Karpas-422 (cell line): Measurements from ENCODE around the gene HOXA13. TPM values are rescaled to one million over a fixed set of nuclear protein-coding genes. Genes with fewer than 3 reads are reported as not detected.

Experiments
- DNase-seq: peaks from one replicate; pipeline ENCODE4 v3.0.0-alpha.2; 2015
- H2AFZ ChIP-seq: fragments of 200-600 bp; sonication (generic); 2 replicates; pipeline ENCODE4 v1.6.1; 2014; ENCODE audit warnings: antibody characterized with exemption, low read length, mixed read lengths
- H3K27ac ChIP-seq: fragments of 200-600 bp; sonication (generic); 2 replicates; pipeline ENCODE4 v1.5.1; 2014; ENCODE audit warnings: mild to moderate bottlenecking, low read length, moderate library complexity
- H3K27me3 ChIP-seq: fragments of 200-600 bp; sonication (generic); 2 replicates; pipeline ENCODE4 v1.6.1; 2014; ENCODE audit warnings: low read length, mixed read lengths
- H3K36me3 ChIP-seq: fragments of 200-600 bp; sonication (generic); 2 replicates; pipeline ENCODE4 v1.6.1; 2014; ENCODE audit warnings: low read length, mixed read lengths; ENCODE audit not compliant: insufficient read depth
- H3K4me1 ChIP-seq: fragments of 200-600 bp; sonication (generic); 2 replicates; pipeline ENCODE4 v1.6.1; 2014; ENCODE audit warnings: mild to moderate bottlenecking, low read length, mixed read lengths
- H3K4me2 ChIP-seq: fragments of 200-600 bp; sonication (generic); 2 replicates; pipeline ENCODE4 v1.6.1; 2014; ENCODE audit warnings: low read length, low read depth, mild to moderate bottlenecking; ENCODE audit not compliant: poor library complexity, severe bottlenecking
- H3K4me3 ChIP-seq: fragments of 200-600 bp; sonication (generic); 2 replicates; pipeline ENCODE4 v1.5.1; 2014; ENCODE audit warnings: mild to moderate bottlenecking, antibody characterized with exemption, low read length, mixed read lengths
- H3K79me2 ChIP-seq: fragments of 200-600 bp; sonication (generic); 2 replicates; pipeline ENCODE4 v1.6.1; 2014; ENCODE audit warnings: mild to moderate bottlenecking, low read length, mixed read lengths
- H3K9ac ChIP-seq: fragments of 200-600 bp; sonication (generic); 2 replicates; pipeline ENCODE4 v1.6.0; 2014; ENCODE audit warnings: low read length
- H3K9me2 ChIP-seq: fragments of 200-600 bp; sonication (generic), shearing (Covaris generic); replicated peaks from 2 replicates; pipeline ENCODE4 v1.6.0; 2014; ENCODE audit warnings: mild to moderate bottlenecking, low read length, moderate library complexity; ENCODE audit not compliant: insufficient read depth
- H3K9me3 ChIP-seq: fragments of 300-700, 200-600 bp; sonication (generic); 2 replicates; pipeline ENCODE4 v1.6.1; 2014; ENCODE audit warnings: low read length, mixed read lengths
- H4K20me1 ChIP-seq: fragments of 200-600 bp; sonication (generic); 2 replicates; pipeline ENCODE4 v1.6.1; 2014; ENCODE audit warnings: mild to moderate bottlenecking, antibody characterized with exemption, low read length, low read depth; ENCODE audit not compliant: insufficient read depth
- total RNA-seq: library from RNA; depleted of rRNA; stranded (reverse); fragments of >200 nt; shearing (Covaris generic); gene quantifications from 2 replicates; pipeline ENCODE4 v1.2.3, GENCODE V29; 2014; ENCODE audit warnings: low replicate concordance

HOXA13 gene
- total RNA-seq, 1 experiment from 2014 or later = 0.07 TPM

GRCh38 chr7:27211084-27211446 lies 11.2 kb upstream of the HOXA13 start:
- no peaks in the 10 kb centered on the region for H4K20me1 ChIP-seq
- H3K4me3 ChIP-seq = no peak overlapping the region
- H3K4me1 ChIP-seq = no peaks in the 10 kb centered on the region
- no peak for DNase-seq
- no peak overlapping the region for H3K27ac ChIP-seq
- H3K27me3 ChIP-seq = no peaks in the 10 kb centered on the region
- H3K9me2 ChIP-seq = no peaks in the 10 kb centered on the region
- no peak overlapping the region for H3K4me2 ChIP-seq
- H3K9ac ChIP-seq = no peak overlapping the region
- H2AFZ ChIP-seq = no peak overlapping the region
- no peaks in the 10 kb centered on the region for H3K79me2 ChIP-seq
- no peaks in the 10 kb centered on the region for H3K9me3 ChIP-seq
- H3K36me3 ChIP-seq = no peaks in the 10 kb centered on the region

GRCh38 chr7:27210441-27211083 lies 10.7 kb upstream of the HOXA13 start:
- Histone ChIP-seq H3K79me2 (no peaks in the 10 kb centered on the region), H3K9me2 (no peaks in the 10 kb centered on the region), H3K4me3 (no peak overlapping the region), H3K27me3 (no peaks in the 10 kb centered on the region), H3K27ac (no peak overlapping the region), H3K9me3 (no peaks in the 10 kb centered on the region), H2AFZ (no peak overlapping the region), H3K9ac (no peak overlapping the region), H3K4me2 (no peak overlapping the region), H3K36me3 (no peaks in the 10 kb centered on the region), H3K4me1 (no peaks in the 10 kb centered on the region), H4K20me1 (no peaks in the 10 kb centered on the region)
- peak; percentile 76 for DNase-seq

GRCh38 chr7:27209933-27210440 lies 10.1 kb upstream of the HOXA13 start:
- Histone ChIP-seq H3K27ac (no peak overlapping the region), H3K9me3 (no peaks in the 10 kb centered on the region), H3K4me3 (no peak overlapping the region), H3K79me2 (no peaks in the 10 kb centered on the region), H3K36me3 (no peaks in the 10 kb centered on the region), H3K9ac (no peak overlapping the region), H3K27me3 (no peaks in the 10 kb centered on the region), H3K4me1 (no peaks in the 10 kb centered on the region), H4K20me1 (no peaks in the 10 kb centered on the region), H3K9me2 (no peaks in the 10 kb centered on the region), H2AFZ (no peak overlapping the region), H3K4me2 (no peak overlapping the region)
- no peak for DNase-seq

GRCh38 chr7:27208998-27209397 lies 9.1 kb upstream of the HOXA13 start:
- Histone ChIP-seq H3K4me3 (no peak overlapping the region), H3K9me3 (no peaks in the 10 kb centered on the region), H4K20me1 (no peaks in the 10 kb centered on the region), H3K27me3 (no peaks in the 10 kb centered on the region), H2AFZ (no peak overlapping the region), H3K4me1 (no peaks in the 10 kb centered on the region), H3K9ac (no peak overlapping the region), H3K4me2 (no peak overlapping the region), H3K36me3 (no peaks in the 10 kb centered on the region), H3K9me2 (no peaks in the 10 kb centered on the region), H3K27ac (no peak overlapping the region), H3K79me2 (no peaks in the 10 kb centered on the region)
- DNase-seq = no peak

GRCh38 chr7:27207348-27207985 lies 7.6 kb upstream of the HOXA13 start:
- no peak for DNase-seq
- no peaks in the 10 kb centered on the region for H3K9me2 ChIP-seq
- no peak overlapping the region for H3K4me2 ChIP-seq
- no peak overlapping the region for H3K27ac ChIP-seq
- no peak overlapping the region for H3K4me3 ChIP-seq
- no peaks in the 10 kb centered on the region for H3K79me2 ChIP-seq
- no peaks in the 10 kb centered on the region for H3K27me3 ChIP-seq
- no peaks in the 10 kb centered on the region for H3K36me3 ChIP-seq
- no peak overlapping the region for H2AFZ ChIP-seq
- no peak overlapping the region for H3K9ac ChIP-seq
- no peaks in the 10 kb centered on the region for H3K4me1 ChIP-seq
- H4K20me1 ChIP-seq = no peaks in the 10 kb centered on the region
- H3K9me3 ChIP-seq = no peaks in the 10 kb centered on the region

GRCh38 chr7:27205325-27206280 lies 5.7 kb upstream of the HOXA13 start:
- Histone ChIP-seq H3K4me3 (no peak overlapping the region), H4K20me1 (no peaks in the 10 kb centered on the region), H3K79me2 (no peaks in the 10 kb centered on the region), H3K9me3 (no peaks in the 10 kb centered on the region), H3K9me2 (no peaks in the 10 kb centered on the region), H3K4me1 (peaks cover 14% of the 10 kb centered on the region), H3K27me3 (no peaks in the 10 kb centered on the region), H2AFZ (no peak overlapping the region), H3K9ac (no peak overlapping the region), H3K36me3 (no peaks in the 10 kb centered on the region), H3K4me2 (no peak overlapping the region), H3K27ac (no peak overlapping the region)
- DNase-seq = no peak

- DNase-seq = no peak
- Histone ChIP-seq H3K4me2 (no peak overlapping the region), H4K20me1 (no peaks in the 10 kb centered on the region), H3K36me3 (no peaks in the 10 kb centered on the region), H2AFZ (no peak overlapping the region), H3K27me3 (no peaks in the 10 kb centered on the region), H3K4me1 (peaks cover 19% of the 10 kb centered on the region), H3K9me2 (no peaks in the 10 kb centered on the region), H3K27ac (no peak overlapping the region), H3K4me3 (no peak overlapping the region), H3K9me3 (no peaks in the 10 kb centered on the region), H3K9ac (no peak overlapping the region), H3K79me2 (no peaks in the 10 kb centered on the region)
Observed at GRCh38 chr7:27204851-27205322, 5.0 kb upstream of the HOXA13 start.
